Measurements from ENCODE around the gene PRPSAP1.

The PRPSAP1 gene

DNA sequence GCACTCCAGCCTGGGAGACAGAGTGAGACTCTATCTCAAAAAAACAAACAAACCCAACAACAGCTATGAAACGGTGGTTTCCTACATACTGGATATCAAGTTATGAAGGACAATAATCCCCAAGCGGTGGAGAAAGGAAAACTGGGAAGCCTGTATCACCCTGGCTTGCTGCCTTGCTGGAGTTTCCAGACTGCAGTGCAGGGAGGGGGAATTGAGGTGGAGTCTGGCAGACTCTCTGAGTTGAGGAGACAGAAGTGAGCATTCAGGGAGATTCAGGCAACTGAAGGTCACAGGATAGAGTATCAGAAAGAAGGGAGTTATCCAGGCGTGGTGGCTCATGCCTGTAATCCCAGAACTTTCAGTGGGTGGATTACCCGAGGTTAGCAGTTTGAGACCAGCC is 57.5 kb downstream of the PRPSAP1 start:
- TF ChIP-seq, protein P1, sequence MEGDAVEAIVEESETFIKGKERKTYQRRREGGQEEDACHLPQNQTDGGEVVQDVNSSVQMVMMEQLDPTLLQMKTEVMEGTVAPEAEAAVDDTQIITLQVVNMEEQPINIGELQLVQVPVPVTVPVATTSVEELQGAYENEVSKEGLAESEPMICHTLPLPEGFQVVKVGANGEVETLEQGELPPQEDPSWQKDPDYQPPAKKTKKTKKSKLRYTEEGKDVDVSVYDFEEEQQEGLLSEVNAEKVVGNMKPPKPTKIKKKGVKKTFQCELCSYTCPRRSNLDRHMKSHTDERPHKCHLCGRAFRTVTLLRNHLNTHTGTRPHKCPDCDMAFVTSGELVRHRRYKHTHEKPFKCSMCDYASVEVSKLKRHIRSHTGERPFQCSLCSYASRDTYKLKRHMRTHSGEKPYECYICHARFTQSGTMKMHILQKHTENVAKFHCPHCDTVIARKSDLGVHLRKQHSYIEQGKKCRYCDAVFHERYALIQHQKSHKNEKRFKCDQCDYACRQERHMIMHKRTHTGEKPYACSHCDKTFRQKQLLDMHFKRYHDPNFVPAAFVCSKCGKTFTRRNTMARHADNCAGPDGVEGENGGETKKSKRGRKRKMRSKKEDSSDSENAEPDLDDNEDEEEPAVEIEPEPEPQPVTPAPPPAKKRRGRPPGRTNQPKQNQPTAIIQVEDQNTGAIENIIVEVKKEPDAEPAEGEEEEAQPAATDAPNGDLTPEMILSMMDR (IDR thresholded peaks at IDR 0.05; ENCODE audit: extremely low read depth, insufficient read depth, missing control alignments): no peak
- in situ Hi-C loops (cut with MboI; ENCODE audit: low pct_unique_long_range_greater_than_20kb, low sequenced_read_pairs, unreplicated experiment): loop anchor here (10.0 kb wide), 1 partner anchor 281 kb away; no protein-coding TSS in a partner anchor
- DNase-seq (ENCODE audit: low spot score): no peak

DNA sequence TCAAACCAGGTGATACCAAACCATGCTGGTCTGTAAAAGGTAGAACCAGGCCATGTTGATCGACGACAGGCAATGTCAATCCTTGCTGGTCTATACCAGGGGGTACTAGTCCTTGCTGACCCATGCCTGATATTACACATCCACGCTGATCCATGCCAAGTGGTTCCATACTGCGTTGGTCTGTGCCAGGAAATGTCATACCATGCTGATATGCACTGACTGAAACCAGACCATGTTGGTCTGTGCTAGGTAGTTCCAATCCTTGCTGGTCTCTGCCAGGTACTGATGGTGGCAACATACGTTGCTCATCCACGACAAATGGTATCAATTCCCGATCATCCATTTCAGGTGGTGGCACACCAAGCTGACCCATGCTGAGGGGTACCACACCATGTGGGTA is 60.6 kb downstream of the PRPSAP1 start:
- no peak for DNase-seq (ENCODE audit: low spot score)
- TF ChIP-seq, protein P1 (IDR thresholded peaks at IDR 0.05; ENCODE audit: extremely low read depth, insufficient read depth, missing control alignments): no peak
- in situ Hi-C loops (cut with MboI; ENCODE audit: low pct_unique_long_range_greater_than_20kb, low sequenced_read_pairs, unreplicated experiment): loop anchor here (10.0 kb wide), 1 partner anchor 278 kb away; no protein-coding TSS in a partner anchor

DNA sequence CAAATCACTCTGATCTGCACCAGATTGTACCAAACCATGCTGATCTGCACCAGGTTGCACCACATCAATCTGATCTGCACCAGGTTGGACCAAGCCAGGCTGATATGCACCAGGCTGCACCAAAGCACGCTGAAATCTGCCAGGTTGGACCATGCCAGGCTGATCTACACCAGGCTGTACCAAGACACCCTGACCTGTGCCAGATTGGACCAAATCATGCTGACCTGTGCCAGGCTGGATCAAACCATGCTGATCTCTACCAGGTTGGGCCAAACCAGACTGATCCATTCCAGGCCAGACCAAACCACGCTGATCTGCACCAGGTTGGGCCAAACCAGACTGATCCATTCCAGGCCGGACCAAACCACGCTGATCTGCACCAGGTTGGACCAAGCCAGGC is 61.1 kb downstream of the PRPSAP1 start:
- TF ChIP-seq, protein P1 (IDR thresholded peaks at IDR 0.05; ENCODE audit: extremely low read depth, insufficient read depth, missing control alignments): no peak
- DNase-seq (ENCODE audit: low spot score): no peak
- in situ Hi-C loops (cut with MboI; ENCODE audit: low pct_unique_long_range_greater_than_20kb, low sequenced_read_pairs, unreplicated experiment): loop anchor here (10.0 kb wide), 1 partner anchor 278 kb away; no protein-coding TSS in a partner anchor

DNA sequence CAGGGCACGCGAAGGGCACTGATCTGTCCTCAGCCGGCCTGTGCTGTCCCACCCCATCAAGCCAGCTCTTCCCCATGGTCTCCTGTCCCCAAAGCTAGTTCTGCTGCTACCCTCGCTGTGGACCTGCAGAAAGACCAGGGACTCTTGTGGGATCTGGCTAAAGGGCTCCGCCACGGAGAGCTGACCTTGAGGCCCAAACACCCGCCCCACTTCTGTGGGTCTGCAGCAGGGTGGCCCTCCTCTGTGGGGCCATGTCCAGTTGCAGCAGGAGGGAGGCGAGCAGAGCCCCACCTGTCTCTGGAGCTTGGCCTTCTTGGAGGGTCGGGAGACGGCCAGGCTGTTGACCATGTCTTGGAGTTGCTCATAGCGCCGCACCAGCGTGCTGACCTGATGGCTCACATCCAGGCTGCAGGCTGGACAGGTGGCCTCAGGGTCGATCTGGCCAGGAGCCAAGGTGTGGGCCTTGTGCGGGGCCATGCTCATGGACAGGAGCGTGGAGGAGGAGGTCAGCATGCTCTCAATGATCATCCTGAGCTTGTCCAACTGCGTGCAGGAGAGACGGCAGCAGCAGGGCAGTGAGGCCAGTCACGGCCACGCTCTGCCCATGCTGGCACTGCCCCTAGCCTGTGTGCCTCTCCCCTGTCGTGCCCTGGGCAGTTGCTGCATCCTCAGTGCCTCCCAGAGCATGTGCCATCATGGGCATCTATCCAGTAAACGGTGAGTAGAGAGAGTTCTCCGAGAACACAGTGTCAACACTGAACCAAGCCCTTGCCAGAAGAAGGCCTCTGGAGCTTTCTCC is 71.9 kb downstream of the PRPSAP1 start:
- no peak for DNase-seq (ENCODE audit: low spot score)
- in situ Hi-C loops (cut with MboI; ENCODE audit: low pct_unique_long_range_greater_than_20kb, low sequenced_read_pairs, unreplicated experiment): loop anchor here (5.0 kb wide), 1 partner anchor 154 kb away; no protein-coding TSS in a partner anchor
- TF ChIP-seq, protein P1 (IDR thresholded peaks at IDR 0.05; ENCODE audit: extremely low read depth, insufficient read depth, missing control alignments): no peak

DNA sequence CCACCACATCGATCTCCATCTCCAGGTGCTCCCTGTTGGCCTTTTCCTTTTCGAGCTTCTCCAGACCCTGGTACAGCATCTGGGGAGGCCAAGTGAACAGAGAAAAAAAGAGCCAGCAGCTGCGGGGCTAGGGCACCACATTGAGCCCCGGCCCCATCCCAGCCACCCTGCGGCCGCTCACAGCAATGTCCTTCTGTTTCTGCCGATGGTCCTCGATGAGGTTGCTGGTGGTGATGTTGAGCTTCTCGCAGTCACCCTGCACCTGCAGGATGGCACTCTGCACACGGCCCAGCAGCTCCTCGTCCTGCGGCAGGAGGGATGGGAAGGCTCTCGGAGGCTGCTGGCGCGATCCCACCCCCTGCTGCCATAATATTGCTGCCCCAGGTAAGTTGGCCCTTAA is 73.1 kb downstream of the PRPSAP1 start:
- TF ChIP-seq, protein P1 (IDR thresholded peaks at IDR 0.05; ENCODE audit: extremely low read depth, insufficient read depth, missing control alignments): no peak
- in situ Hi-C loops (cut with MboI; ENCODE audit: low pct_unique_long_range_greater_than_20kb, low sequenced_read_pairs, unreplicated experiment): loop anchor here (5.0 kb wide), 1 partner anchor 153 kb away; no protein-coding TSS in a partner anchor
- DNase-seq (ENCODE audit: low spot score): no peak

DNA sequence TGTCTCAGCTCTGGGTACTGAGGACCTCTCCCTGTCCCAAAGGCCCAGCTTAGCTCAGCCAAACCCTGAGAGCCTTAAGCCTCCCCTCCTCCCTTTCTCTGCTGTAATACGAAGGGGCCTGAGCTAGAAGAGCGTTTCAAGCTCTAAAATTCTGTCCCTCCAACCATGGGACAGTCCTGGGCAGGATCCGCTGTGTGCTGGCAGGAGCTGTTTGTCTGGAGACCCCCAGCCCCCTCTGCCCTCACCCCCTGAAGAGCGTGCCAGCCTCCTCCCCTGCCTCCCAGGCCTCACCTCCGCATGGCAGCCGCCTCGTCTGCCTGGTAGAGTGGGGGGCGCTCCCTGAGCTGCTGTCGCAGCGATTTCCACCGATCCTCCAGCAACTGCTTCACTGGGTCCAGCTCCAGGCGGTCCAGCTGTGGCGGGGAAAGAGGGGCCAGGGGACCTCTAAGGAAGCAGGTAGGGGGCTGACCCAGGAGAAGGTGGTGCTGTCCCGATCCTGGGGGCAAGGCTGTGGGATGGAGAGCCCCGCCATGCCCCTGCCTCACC is 73.9 kb downstream of the PRPSAP1 start:
- DNase-seq (ENCODE audit: low spot score): no peak
- in situ Hi-C loops (cut with MboI; ENCODE audit: low pct_unique_long_range_greater_than_20kb, low sequenced_read_pairs, unreplicated experiment): loop anchor here (5.0 kb wide), 1 partner anchor 153 kb away; no protein-coding TSS in a partner anchor
- TF ChIP-seq, protein P1 (IDR thresholded peaks at IDR 0.05; ENCODE audit: extremely low read depth, insufficient read depth, missing control alignments): no peak

Data from GM13977 (cell line).